GM18870 (cell line): ENCODE results near the gene USF1.
"Not testable (repeated sequence)": the region's sequence is repeated elsewhere in the genome, so short reads cannot be mapped to it uniquely, and the experiment has no call there.

Experiments used
- ATAC-seq: cut with Tn5 transposase; IDR thresholded peaks from one replicate; pipeline ENCODE4 v1.9.1; 2021; ENCODE audit warnings: moderate library complexity; ENCODE audit not compliant: unreplicated experiment

USF1 gene

GRCh38 chr1:160992036-160992435 is 53.7 kb downstream of the USF1 start:
- not testable (repeated sequence) for ATAC-seq
